Heart left ventricle (tissue), 16 donors: Measurements from ENCODE around the gene MAP3K7CL. TPM values are rescaled to one million over a fixed set of nuclear protein-coding genes. Genes with fewer than 3 reads are reported as not detected.

Source experiments
- ATAC-seq, 4 donors: fragments of 200-7000 bp; cut with Tn5 transposase; one replicate each; pipeline ENCODE4 v1.9.1; 2020 to 2022; ENCODE audit warnings: moderate library complexity in 4 of 4, mild to moderate bottlenecking in 3 of 4, moderate number of reproducible peaks in 1 of 4
- DNase-seq, 5 donors: peaks; one replicate each; pipeline ENCODE4 v3.0.0-alpha.2; 2020
- H3K27ac ChIP-seq, 12 donors: fragments of 200-600 bp; sonication (generic) in 4 of 12; one replicate each; pipeline versions ENCODE4 v1.5.0 to v1.8.0; 2016 to 2022; ENCODE audit warnings: mild to moderate bottlenecking in 2 of 12
- H3K27me3 ChIP-seq, 9 donors: fragments of 200-600 bp; sonication (generic) in 2 of 9; one replicate each; pipeline versions ENCODE4 v1.5.1 to v1.8.0; 2016 to 2022; ENCODE audit warnings: mild to moderate bottlenecking in 3 of 9
- H3K36me3 ChIP-seq, 9 donors: fragments of 200-600 bp; sonication (generic) in 2 of 9; one replicate each; pipeline versions ENCODE4 v1.5.0 to v1.8.0; 2018 to 2022; ENCODE audit warnings: mild to moderate bottlenecking in 2 of 9
- H3K4me1 ChIP-seq, 12 donors: fragments of 200-600 bp; sonication (generic) in 4 of 12; one replicate each; pipeline versions ENCODE4 v1.5.0 to v1.8.0; 2016 to 2022; ENCODE audit warnings: mild to moderate bottlenecking in 3 of 12
- H3K4me3 ChIP-seq, 12 donors: fragments of 200-600 bp; sonication (generic) in 4 of 12; one replicate each; pipeline versions ENCODE4 v1.5.0 to v1.8.0; 2017 to 2022; ENCODE audit warnings: mild to moderate bottlenecking in 9 of 12, moderate library complexity in 4 of 12
- H3K9me3 ChIP-seq, 12 donors: fragments of 200-600 bp; sonication (generic) in 4 of 12; one replicate each; pipeline versions ENCODE4 v1.5.0 to v1.8.0; 2016 to 2022; ENCODE audit warnings: mild to moderate bottlenecking in 1 of 12
- CTCF ChIP-seq, 12 donors: fragments of 200-600 bp; sonication (generic) in 4 of 12; IDR thresholded peaks; one replicate each; pipeline versions ENCODE4 v1.5.0 to v1.8.0; 2018 to 2022; ENCODE audit warnings: antibody characterized with exemption in 12 of 12, mild to moderate bottlenecking in 5 of 12
- POLR2A ChIP-seq, 2 donors: fragments of 450-650 bp; IDR thresholded peaks; one replicate each; pipeline ENCODE4 v1.6.1; 2017; ENCODE audit warnings: antibody characterized with exemption in 2 of 2, mild to moderate bottlenecking in 2 of 2, moderate library complexity in 2 of 2
- WGBS, 4 donors: extraction: QIAGEN DNeasy Blood & Tissue Kit in 2 of 4; methylation state at CpG; one replicate each; pipeline versions ENCODE4 v1.1.5 to v1.1.7; 2013 to 2018; 5-methylcytosine and 5-hydroxymethylcytosine counted together
- intact Hi-C, 10 donors: fragments of 100-400 bp; cut with DNase I; formaldehyde crosslinking; loops; one replicate each; pipeline versions ENCODE4 v1.11.1 to v1.14.2; 2022
- polyA plus RNA-seq, 2 donors: library from polyadenylated mRNA; stranded (reverse); fragments of 200-250 nt; gene quantifications; one replicate each; pipeline ENCODE4 v1.2.3, GENCODE V29; 2013
- total RNA-seq, 9 donors: library from RNA; depleted of rRNA in 2 of 9; stranded (reverse); fragments of >200 nt in 2 of 9; fragmentation: NEBNext Ultra II Directional in 3 of 9; extraction: Animal tissue kit (Norgen Biotek cat#: 25700) in 3 of 9; gene quantifications; one replicate each; pipeline versions ENCODE4 v1.1.0 to v1.2.4, GENCODE V29; 2016 to 2023
- donor health status: ischemic (EF 13 %, LVEDD 7.1; RV severe dilation, severe dysfunction).
- donor health status: healthy with polysubstance abuse.
- donor health status: DM: no; HTN: yes; CAD: no.
- donor health status: DM: no; HTN: no; CAD: no.
- donor health status: ischemic (EF 25% LVEDD 6.9; RV normal size, moderate dysfunction).
- donor health status: ischemic (EF 25% LVEDD 5.7; RV mildly dilated, moderate dysfunction).
- donor health status: healthy.
- donor health status: DM: yes; HTN: yes; CAD: no.
- donor health status: ischemic (EF 35%, LVEDD 5.7; RV mildly dilated, moderate dysfunction).
- donor health status: nonischemic (EF 11% LVEDD 7.7; RV severe dilation, severe dysfunction).
- donor health status: DM: yes; HTN: yes; CAD: no.
- donor health status: PGD.
- donor health status: ischemic (EF 29% LVEDD 5.4; RV normal size, mild dysfunction).
- donor health status: nonischemic (EF 23%, LVEDD 6.1; RV moderate dilation, normal function).

The MAP3K7CL gene
- total and polyA plus RNA-seq, 11 donors: 0.64 to 25.2 (median 6.3) TPM

- H3K4me1 ChIP-seq: peaks cover 0 to 22% (median 0%) of the 10 kb centered on the region in 12 donors
- 76 to 80% (median 79%) methylated on average over 5 of the region's 5 CpGs for WGBS, 4 donors
- intact Hi-C loops: no loop called here
- ATAC-seq: no peak
- H3K4me3 ChIP-seq: no peak overlapping the region
- no peak overlapping the region for H3K27ac ChIP-seq
- H3K36me3 ChIP-seq: no peaks in the 10 kb centered on the region
- DNase-seq: no peak
- peaks cover 0 to 9% (median 0%) of the 10 kb centered on the region in 12 donors for H3K9me3 ChIP-seq
- TF ChIP-seq POLR2A (IDR thresholded peaks at IDR 0.05): no peak
- TF ChIP-seq CTCF (IDR thresholded peaks at IDR 0.05): no peak
- no peaks in the 10 kb centered on the region for H3K27me3 ChIP-seq
These were observed 93.6 kb downstream of the MAP3K7CL start for GRCh38 chr21:29224006-29224405.

Other genes with a start within 250 kb of the MAP3K7CL start
- 10 to 100 TPM; 11.1 to 20.3 (median 18.6) TPM for gene LTN1, start 137.8 kb upstream of the MAP3K7CL start, total RNA-seq
- 1 to 10 TPM; 3.4 to 8.0 TPM for gene LTN1, start 137.8 kb upstream of the MAP3K7CL start, polyA plus RNA-seq
- 10 to 100 TPM; 10.6 to 22.4 (median 16.6) TPM for gene RWDD2B, start 111.3 kb upstream of the MAP3K7CL start, total RNA-seq
- gene RWDD2B, start 111.3 kb upstream of the MAP3K7CL start, polyA plus RNA-seq: 10 to 100 TPM; 10.0 to 16.6 TPM
- gene USP16, start 106.0 kb upstream of the MAP3K7CL start, total RNA-seq: 10 to 100 TPM; 19.1 to 38.1 (median 32.4) TPM
- gene USP16, start 106.0 kb upstream of the MAP3K7CL start, polyA plus RNA-seq: 10 to 100 TPM; 16.4 to 42.6 TPM
- gene CCT8, start 57.0 kb upstream of the MAP3K7CL start, total RNA-seq: 100 to 1,000 TPM in 6 of 9 donors, 10 to 100 TPM in 3; 88.8 to 147 (median 110) TPM
- gene CCT8, start 57.0 kb upstream of the MAP3K7CL start, polyA plus RNA-seq: 100 to 1,000 TPM in 1 of 2 donors, 10 to 100 TPM in 1; 98.0 to 198 TPM
- gene BACH1, start 168.3 kb downstream of the MAP3K7CL start, total RNA-seq: 10 to 100 TPM; 16.7 to 83.4 (median 40.0) TPM
- 1 to 10 TPM; 5.3 to 7.3 TPM for gene BACH1, start 168.3 kb downstream of the MAP3K7CL start, polyA plus RNA-seq